HepG2 (cell line): Measurements from ENCODE around the gene C6orf58. TPM values are rescaled to one million over a fixed set of nuclear protein-coding genes. Genes with fewer than 3 reads are reported as not detected.

ENCODE experiments used
- ATAC-seq: fragments of 200-7000 bp; cut with Tn5 transposase; 3 replicates; pipeline ENCODE4 v1.9.1; 2020; ENCODE audit warnings: mild to moderate bottlenecking, moderate library complexity
- BruUV-seq: library from RNA; stranded (reverse); fragments of 400-500 nt; replicated peaks from 2 replicates; lab custom pipeline; 2021; lab: Mats Ljungman, UMichigan
- CTCF ChIA-PET: fragments of 300-600 bp; formaldehyde crosslinking; extraction: SDS; loops from one replicate; lab custom pipeline; 2021; ENCODE audit warnings: low total read pairs, inconsistent platforms, low intra/inter-chr PET ratio; lab: Yijun Ruan, JAX
- POLR2A ChIA-PET: fragments of 350-600 bp; sonication (Branson Sonifier 250); formaldehyde crosslinking; loops from one replicate; lab custom pipeline; 2020; ENCODE audit warnings: antibody characterized with exemption, inconsistent platforms; lab: Yijun Ruan, JAX
- DNase-seq: peaks from one replicate; pipeline ENCODE4 v3.0.0-alpha.2; 2015; ENCODE audit warnings: low spot score
- FAIRE-seq: peaks from 3 replicates; lab custom pipeline; 2011; peaks lifted over from hg19 to GRCh38; lab: Jason Lieb, UNC
- H2AFZ ChIP-seq: one replicate; pipeline ENCODE4 v1.6.1; 2011; ENCODE audit warnings: low read length, inconsistent platforms
- H3K27ac ChIP-seq: fragments of 300-600 bp; 3 replicates; pipeline ENCODE4 v1.8.0; 2011; ENCODE audit warnings: mixed run types, mild to moderate bottlenecking, mixed read lengths, low read length, inconsistent platforms; ENCODE audit not compliant: insufficient read depth; ENCODE audit errors: extremely low read length
- H3K27me3 ChIP-seq, 2 experiments: fragments of 200-600 bp in 1 of 2; 2 replicates in 1 of 2; 3 replicates in 1 of 2; pipeline versions ENCODE4 v1.6.0 to v1.8.0; 2011; ENCODE audit warnings: low read length in 2 of 2, mild to moderate bottlenecking in 2 of 2, moderate library complexity in 2 of 2, inconsistent platforms in 1 of 2; ENCODE audit not compliant: insufficient read depth in 2 of 2, control insufficient read depth in 1 of 2
- H3K36me3 ChIP-seq, 2 experiments: fragments of 200-600 bp in 1 of 2; replicated peaks in 1 of 2; 2 replicates in 1 of 2; 3 replicates in 1 of 2; pipeline versions ENCODE4 v1.5.1 to v1.8.0; 2011; ENCODE audit warnings: low read length in 2 of 2, inconsistent platforms in 1 of 2; ENCODE audit not compliant: insufficient read depth in 2 of 2, control insufficient read depth in 1 of 2
- H3K4me1 ChIP-seq: 2 replicates; pipeline ENCODE4 v1.5.1; 2012; ENCODE audit warnings: low read length, inconsistent platforms; ENCODE audit not compliant: insufficient read depth
- H3K4me2 ChIP-seq: 2 replicates; pipeline ENCODE4 v1.6.0; 2011; ENCODE audit warnings: low read depth, low read length, inconsistent platforms
- H3K4me3 ChIP-seq, 3 experiments: fragments of 200-600 bp in 1 of 3; sonication (generic), shearing (Covaris generic) in 1 of 3; replicated peaks in 1 of 3; 2 replicates each; pipeline ENCODE4 v1.5.1; 2011 to 2016; ENCODE audit warnings: low read length in 3 of 3, inconsistent platforms in 2 of 3, low read depth in 2 of 3, mild to moderate bottlenecking in 2 of 3, control low read depth in 1 of 3, mixed read lengths in 1 of 3; ENCODE audit not compliant: insufficient read depth in 1 of 3
- H3K79me2 ChIP-seq: one replicate; pipeline ENCODE4 v1.6.1; 2011; ENCODE audit warnings: low read length, inconsistent platforms; ENCODE audit not compliant: insufficient read depth
- H3K9ac ChIP-seq: 2 replicates; pipeline ENCODE4 v1.6.0; 2011; ENCODE audit warnings: mild to moderate bottlenecking, low read depth, low read length, inconsistent platforms; ENCODE audit not compliant: insufficient read depth
- H3K9me3 ChIP-seq: 2 replicates; pipeline ENCODE4 v1.5.1; 2012; ENCODE audit warnings: mild to moderate bottlenecking, low read length
- H4K20me1 ChIP-seq: 2 replicates; pipeline ENCODE4 v1.6.0; 2011; ENCODE audit warnings: inconsistent platforms, mild to moderate bottlenecking, low read length, moderate library complexity; ENCODE audit not compliant: insufficient read depth
- ATF6 ChIP-seq: sonication (generic); formaldehyde crosslinking; conservative IDR thresholded peaks from 2 replicates; pipeline ENCODE4 v1.4.0; 2020; ENCODE audit warnings: missing genetic modification reagents
- GMEB2 ChIP-seq: IDR thresholded peaks from 2 replicates; pipeline ENCODE4 v1.6.1; 2016; ENCODE audit warnings: missing biosample characterization, missing genetic modification reagents, low read depth
- HNF4G ChIP-seq, 2 experiments: sonication (generic) in 1 of 2; formaldehyde crosslinking in 1 of 2; IDR thresholded peaks; 2 replicates each; pipeline versions ENCODE4 v1.4.0 to v1.6.1; 2011 to 2020; ENCODE audit warnings: borderline replicate concordance in 2 of 2, low read depth in 2 of 2, mild to moderate bottlenecking in 2 of 2, low read length in 1 of 2, missing genetic modification reagents in 1 of 2, moderate library complexity in 1 of 2
- MBD4 ChIP-seq: IDR thresholded peaks from 2 replicates; pipeline ENCODE4 v1.6.1; 2012; ENCODE audit warnings: low read length, inconsistent platforms, borderline replicate concordance
- MNT ChIP-seq: fragments of 450-650 bp; IDR thresholded peaks from 2 replicates; pipeline ENCODE4 v1.6.1; 2016
- NCOR1 ChIP-seq: fragments of 200-600 bp; sonication (generic); IDR thresholded peaks from 2 replicates; pipeline ENCODE4 v1.7.0; 2017; ENCODE audit warnings: antibody characterized with exemption, low read length, borderline replicate concordance
- RAD21 ChIP-seq: fragments of 450-650 bp; formaldehyde crosslinking; IDR thresholded peaks from 2 replicates; pipeline ENCODE4 v1.5.0; 2020; ENCODE audit warnings: mild to moderate bottlenecking
- SMARCC2 ChIP-seq: fragments of 450-650 bp; IDR thresholded peaks from 2 replicates; pipeline ENCODE4 v1.6.1; 2017; ENCODE audit warnings: antibody characterized with exemption, mild to moderate bottlenecking
- SMYD3 ChIP-seq: sonication (generic); formaldehyde crosslinking; IDR thresholded peaks from 2 replicates; pipeline ENCODE4 v1.8.1; 2023; ENCODE audit warnings: mild to moderate bottlenecking, missing genetic modification reagents
- SRF ChIP-seq: IDR thresholded peaks from 2 replicates; pipeline ENCODE4 v1.6.1; 2011; ENCODE audit warnings: mild to moderate bottlenecking, low read depth, low read length, moderate library complexity
- STAG1 ChIP-seq: sonication (generic); formaldehyde crosslinking; IDR thresholded peaks from 2 replicates; pipeline ENCODE4 v1.4.0; 2020; ENCODE audit warnings: missing genetic modification reagents
- TAF15 ChIP-seq: fragments of 200-400 bp; formaldehyde crosslinking; IDR thresholded peaks from one replicate; pipeline ENCODE4 v1.6.1; 2018; ENCODE audit warnings: mild to moderate bottlenecking, low read depth, low read length; ENCODE audit not compliant: poor library complexity, severe bottlenecking
- ZC3H13 ChIP-seq: sonication (generic); formaldehyde crosslinking; IDR thresholded peaks from 2 replicates; pipeline ENCODE4 v1.8.1; 2023; ENCODE audit warnings: mild to moderate bottlenecking, missing genetic modification reagents, moderate library complexity
- ZNF282 ChIP-seq: fragments of 450-650 bp; IDR thresholded peaks from 2 replicates; pipeline ENCODE4 v1.6.1; 2018; ENCODE audit not compliant: partially characterized antibody
- ZNF431 ChIP-seq: sonication (generic); formaldehyde crosslinking; IDR thresholded peaks from 2 replicates; pipeline ENCODE4 v1.9.0; 2022; ENCODE audit warnings: missing genetic modification reagents, low read depth, mild to moderate bottlenecking, borderline replicate concordance
- ZNF605 ChIP-seq: sonication (generic); formaldehyde crosslinking; IDR thresholded peaks from 2 replicates; pipeline ENCODE4 v1.8.0; 2022; ENCODE audit warnings: mild to moderate bottlenecking, missing genetic modification reagents
- ZNF782 ChIP-seq: sonication (generic); formaldehyde crosslinking; IDR thresholded peaks from 2 replicates; pipeline ENCODE4 v1.4.0; 2020; ENCODE audit warnings: missing genetic modification reagents, mild to moderate bottlenecking, borderline replicate concordance
- WGBS: methylation state at CpG from one replicate; pipeline ENCODE4 v1.1.6; 2017; ENCODE audit warnings: low lambda C conversion rate; 5-methylcytosine and 5-hydroxymethylcytosine counted together
- in situ Hi-C: cut with HindIII; loops from 2 replicates; pipeline ENCODE4 v1.10.0; 2017; ENCODE audit warnings: low pct_unique_long_range_greater_than_20kb; ENCODE audit not compliant: extremely low pct_ligation_motif_present
- intact Hi-C: fragments of 100-400 bp; cut with micrococcal nuclease; formaldehyde crosslinking; loops from one replicate; pipeline ENCODE4 v1.10.0; 2022; ENCODE audit not compliant: unreplicated experiment
- polyA plus RNA-seq, 8 experiments: library from polyadenylated mRNA; depleted of rRNA in 3 of 8; stranded (reverse) in 7 of 8; unstranded in 1 of 8; fragments of >200 nt; fragmentation: Illumina TruSeq in 4 of 8; extraction: Trizol in 4 of 8; gene quantifications; 2 replicates each; pipeline versions ENCODE4 v1.2.1 to v1.2.3, GENCODE V29; 2011 to 2016; ENCODE audit warnings: low read depth in 4 of 8, missing spikeins in 1 of 8, mixed read lengths in 1 of 8; ENCODE audit not compliant: insufficient read depth in 1 of 8
- total RNA-seq, 5 experiments: library from RNA; depleted of rRNA; stranded (reverse); fragments of >200 nt; fragmentation: Illumina TruSeq; extraction: Trizol; gene quantifications; 2 replicates each; pipeline ENCODE4 v1.2.3, GENCODE V29; 2016; ENCODE audit warnings: low read depth in 1 of 5
- TF ChIP-seq, protein P1 (sequence below): sonication (generic); formaldehyde crosslinking; IDR thresholded peaks from 2 replicates; pipeline ENCODE4 v1.5.0; 2020; ENCODE audit warnings: mild to moderate bottlenecking, missing genetic modification reagents, moderate library complexity

C6orf58 gene
- total and polyA plus RNA-seq, 2 of the 13 experiments (the other 11 are each of a cell fraction or from before 2014, with no cell fraction given), result not detected

DNA sequence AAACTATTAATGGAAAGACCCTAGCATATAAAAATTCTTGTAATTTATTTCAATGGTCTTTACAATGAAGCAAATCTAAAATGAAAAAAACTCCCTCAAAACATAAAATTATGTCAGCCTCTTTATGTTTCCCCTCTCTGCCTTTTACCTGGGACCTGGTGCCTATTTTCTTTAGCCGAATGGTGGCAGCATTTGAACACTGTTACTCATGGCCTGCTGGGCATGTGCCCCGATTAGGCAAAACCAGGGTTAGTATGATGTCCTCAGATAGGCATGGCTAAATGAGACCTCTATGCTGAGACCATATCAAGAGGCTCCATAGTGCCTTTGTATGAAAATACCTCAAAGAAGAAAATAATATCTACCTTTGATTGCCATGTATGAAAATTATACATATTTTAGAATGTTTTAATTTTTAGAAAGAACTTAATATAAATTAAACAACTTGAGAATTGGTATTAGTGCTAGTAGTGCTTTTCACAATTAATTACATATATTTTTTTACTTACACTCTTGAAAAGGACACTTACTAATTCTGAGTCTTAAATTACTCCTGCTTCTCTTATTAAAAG is 22.5 kb upstream of the C6orf58 start:
- no peak overlapping the region for H3K4me2 ChIP-seq
- FAIRE-seq (peak; percentile 70), DNase-seq (peak; percentile 46), ATAC-seq (peak; percentile 96)
- no peaks in the 10 kb centered on the region for H4K20me1 ChIP-seq
- WGBS, result 1% methylated on average over 2 of the region's 2 CpGs
- CTCF ChIA-PET, result interaction anchor here (1.5 kb wide), 1 partner anchor 87 kb away, joined by 16 read pairs; no protein-coding TSS in a partner anchor
- BruUV-seq, result no TSS peak
- no peaks in the 10 kb centered on the region for H3K27me3 ChIP-seq
- H3K9me3 ChIP-seq, result no peaks in the 10 kb centered on the region
- intact Hi-C loops (loop anchor here (1.0 to 2.0 kb wide), 2 partner anchors 88 to 136 kb away; no protein-coding TSS in a partner anchor), in situ Hi-C loops (loop anchor here (5.0 kb wide), 1 partner anchor 88 kb away; no protein-coding TSS in a partner anchor)
- no peak overlapping the region for H2AFZ ChIP-seq
- no peaks in the 10 kb centered on the region for H3K36me3 ChIP-seq
- H3K27ac ChIP-seq, result no peak overlapping the region
- H3K9ac ChIP-seq, result no peak overlapping the region
- no peaks in the 10 kb centered on the region for H3K79me2 ChIP-seq
- no peaks in the 10 kb centered on the region for H3K4me1 ChIP-seq
- no peak overlapping the region for H3K4me3 ChIP-seq
- POLR2A ChIA-PET, result no interaction called here
- TF ChIP-seq NCOR1, result no peak
- no peak for TF ChIP-seq HNF4G (IDR thresholded peaks at IDR 0.05; ENCODE audit: borderline replicate concordance, low read depth, low read length)
- TF ChIP-seq HNF4G (CRISPR knock-in tag; IDR thresholded peaks at IDR 0.05; ENCODE audit: borderline replicate concordance, low read depth), result no peak
- no peak for TF ChIP-seq TAF15
- no peak for TF ChIP-seq SRF
- no peak for TF ChIP-seq SMYD3 (CRISPR knock-in tag)
- no peak for TF ChIP-seq MNT
- no peak for TF ChIP-seq SMARCC2
- TF ChIP-seq ZNF282, result no peak
- TF ChIP-seq, protein P1, sequence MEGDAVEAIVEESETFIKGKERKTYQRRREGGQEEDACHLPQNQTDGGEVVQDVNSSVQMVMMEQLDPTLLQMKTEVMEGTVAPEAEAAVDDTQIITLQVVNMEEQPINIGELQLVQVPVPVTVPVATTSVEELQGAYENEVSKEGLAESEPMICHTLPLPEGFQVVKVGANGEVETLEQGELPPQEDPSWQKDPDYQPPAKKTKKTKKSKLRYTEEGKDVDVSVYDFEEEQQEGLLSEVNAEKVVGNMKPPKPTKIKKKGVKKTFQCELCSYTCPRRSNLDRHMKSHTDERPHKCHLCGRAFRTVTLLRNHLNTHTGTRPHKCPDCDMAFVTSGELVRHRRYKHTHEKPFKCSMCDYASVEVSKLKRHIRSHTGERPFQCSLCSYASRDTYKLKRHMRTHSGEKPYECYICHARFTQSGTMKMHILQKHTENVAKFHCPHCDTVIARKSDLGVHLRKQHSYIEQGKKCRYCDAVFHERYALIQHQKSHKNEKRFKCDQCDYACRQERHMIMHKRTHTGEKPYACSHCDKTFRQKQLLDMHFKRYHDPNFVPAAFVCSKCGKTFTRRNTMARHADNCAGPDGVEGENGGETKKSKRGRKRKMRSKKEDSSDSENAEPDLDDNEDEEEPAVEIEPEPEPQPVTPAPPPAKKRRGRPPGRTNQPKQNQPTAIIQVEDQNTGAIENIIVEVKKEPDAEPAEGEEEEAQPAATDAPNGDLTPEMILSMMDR (CRISPR knock-in tag), result peak; percentile 73
- no peak for TF ChIP-seq ATF6 (CRISPR knock-in tag)
- no peak for TF ChIP-seq ZNF782 (CRISPR knock-in tag)
- no peak for TF ChIP-seq ZNF605 (CRISPR knock-in tag)
- TF ChIP-seq GMEB2 (CRISPR knock-in tag), result no peak
- no peak for TF ChIP-seq ZC3H13
- TF ChIP-seq ZNF431, result no peak
- no peak for TF ChIP-seq MBD4
- peak; percentile 73 for TF ChIP-seq STAG1 (CRISPR knock-in tag)
- TF ChIP-seq RAD21 (CRISPR knock-in tag), result peak; percentile 36; the same call in 1 of the 2 replicates
